Fibroblast of lung (primary cell): ENCODE measurements around the gene PPP2R5C.

Experiments
- CTCF ChIP-seq, 2 donors: IDR thresholded peaks in 1 of 2; conservative IDR thresholded peaks in 1 of 2; 1 replicate in 1 of 2; 2 replicates in 1 of 2; pipeline ENCODE4 v1.5.1; 2011 to 2012; ENCODE audit warnings: low read length in 2 of 2, control low read depth in 1 of 2, inconsistent platforms in 1 of 2, low read depth in 1 of 2, mild to moderate bottlenecking in 1 of 2
- EZH2 ChIP-seq: IDR thresholded peaks from 2 replicates; pipeline ENCODE4 v1.5.1; 2012; ENCODE audit warnings: low read length, control low read depth, mild to moderate bottlenecking; ENCODE audit errors: missing control alignments

- TF ChIP-seq CTCF (conservative IDR thresholded peaks at IDR 0.05 in 1 of 2, IDR thresholded peaks at IDR 0.05 in 1 of 2; ENCODE audit: low read depth in 1 of 2, low read length in 2 of 2) (no peak), EZH2 (no peak)
Measured at GRCh38 chr14:101947577-101947903, 186.0 kb downstream of the PPP2R5C start.
